ENCODE results near the gene WDR88.

The WDR88 gene

DNA sequence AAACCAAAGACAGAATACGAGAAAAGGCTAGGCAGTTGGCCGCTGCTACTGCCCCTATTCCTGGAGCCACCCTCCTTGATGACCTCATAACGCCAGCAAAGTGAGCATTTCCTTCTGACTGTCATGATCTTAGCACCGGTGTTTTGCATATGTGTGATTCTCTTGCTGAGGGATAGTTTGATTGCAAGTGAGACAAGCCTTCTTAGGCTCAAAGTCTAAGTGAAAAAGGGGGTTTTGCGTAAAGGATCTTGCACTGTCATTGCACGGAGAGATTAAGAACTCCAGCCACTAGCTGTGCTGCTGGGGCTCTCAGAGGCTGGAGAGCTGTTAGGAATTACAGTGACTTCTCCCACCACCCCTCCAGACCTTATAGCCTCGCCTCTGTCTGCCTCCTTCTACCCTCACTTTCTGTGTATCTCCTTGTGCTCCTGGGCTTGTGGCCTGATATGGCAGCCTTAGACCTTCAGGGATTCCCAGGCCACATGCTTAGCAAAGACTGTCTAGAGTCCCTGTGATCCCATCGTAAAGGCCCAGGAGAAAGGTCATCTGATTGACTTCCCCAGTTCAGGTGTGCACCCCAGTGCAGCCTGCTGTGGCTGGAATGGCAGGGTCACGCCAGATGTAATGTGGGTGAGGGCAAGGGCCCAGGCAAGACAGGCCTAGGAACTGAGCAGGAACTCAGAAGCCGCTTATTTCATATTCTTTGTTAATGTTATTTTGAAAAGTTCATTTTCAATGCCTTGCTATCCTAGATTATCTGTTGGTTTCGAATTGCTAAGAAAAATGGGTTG lies 38.3 kb upstream of the WDR88 start:
- no peak for DNase-seq
- no peak overlapping the region for H3K27ac ChIP-seq
- H3K27me3 ChIP-seq (replicated peaks) = no peaks in the 10 kb centered on the region
- H3K36me3 ChIP-seq (replicated peaks) = peaks cover 51% of the 10 kb centered on the region
- in situ Hi-C loops (cut with HindIII; ENCODE audit: low pct_ligation_motif_present, low sequenced_read_pairs) = no loop called here
- H3K4me3 ChIP-seq (ENCODE audit: low read depth, low read length) = no peak overlapping the region
- no peak for TF ChIP-seq CTCF (IDR thresholded peaks at IDR 0.05; ENCODE audit: low read depth, low read length, missing control alignments)

- Histone ChIP-seq H3K27me3 (replicated peaks) (no peaks in the 10 kb centered on the region), H3K4me3 (ENCODE audit: low read depth, low read length) (no peak overlapping the region), H3K27ac (no peak overlapping the region), H3K36me3 (replicated peaks) (peaks cover 52% of the 10 kb centered on the region)
- TF ChIP-seq CTCF (IDR thresholded peaks at IDR 0.05; ENCODE audit: low read depth, low read length, missing control alignments) = no peak
- in situ Hi-C loops (cut with HindIII; ENCODE audit: low pct_ligation_motif_present, low sequenced_read_pairs) = no loop called here
- no peak for DNase-seq
These were observed 37.4 kb upstream of the WDR88 start for GRCh38 chr19:33094436-33095067.

DNA sequence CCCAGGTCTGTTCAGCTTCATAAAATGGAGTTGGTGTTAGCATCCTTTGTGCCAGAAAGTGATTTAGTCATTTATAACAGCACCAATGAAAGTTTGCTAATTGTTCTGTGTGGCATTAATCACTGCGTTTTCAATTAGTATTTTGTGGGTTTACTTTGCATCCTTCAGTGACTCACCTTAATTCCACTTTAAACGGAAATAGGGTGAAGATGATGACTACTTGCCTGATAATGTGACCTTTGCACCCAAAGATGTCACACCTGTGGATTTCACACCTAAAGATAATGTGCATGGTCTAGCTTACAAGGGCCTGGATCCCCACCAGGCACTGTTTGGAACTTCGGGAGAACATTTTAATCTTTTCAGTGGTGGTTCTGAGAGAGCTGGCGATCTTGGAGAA lies 35.9 kb upstream of the WDR88 start:
- Histone ChIP-seq H3K36me3 (replicated peaks) (peaks cover 44% of the 10 kb centered on the region), H3K27ac (no peak overlapping the region)
- in situ Hi-C loops (cut with HindIII; ENCODE audit: low pct_ligation_motif_present, low sequenced_read_pairs) = no loop called here

DNA sequence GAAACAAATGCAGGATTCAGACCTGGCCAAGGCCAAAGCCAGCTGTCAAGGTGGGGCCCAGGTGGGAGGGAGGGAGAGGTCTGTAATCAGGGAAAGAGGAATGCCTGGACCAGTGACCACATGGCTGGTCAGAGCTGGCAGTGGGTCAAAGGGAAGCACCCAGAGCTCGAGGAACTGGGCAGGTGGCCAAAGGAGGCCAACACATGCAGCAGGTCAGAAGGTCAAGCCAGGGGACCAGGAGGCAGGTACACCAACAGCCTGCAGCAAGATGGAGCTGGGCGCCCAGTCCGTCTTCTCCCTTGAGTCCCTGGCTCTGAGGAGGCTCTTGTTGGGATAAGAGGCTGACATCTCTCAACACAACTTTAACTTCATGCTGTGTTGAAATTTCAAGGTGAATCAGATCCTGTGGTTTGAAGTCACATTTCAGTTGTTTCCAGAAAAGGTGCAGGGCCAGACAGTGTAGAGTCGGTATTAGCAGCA lies 33.8 kb upstream of the WDR88 start:
- TF ChIP-seq CTCF (IDR thresholded peaks at IDR 0.05; ENCODE audit: low read depth, low read length, missing control alignments) = no peak
- H3K27ac ChIP-seq = no peak overlapping the region
- DNase-seq = no peak
- no peak overlapping the region for H3K4me3 ChIP-seq (ENCODE audit: low read depth, low read length)
- H3K36me3 ChIP-seq (replicated peaks) = peaks cover 44% of the 10 kb centered on the region
- no peaks in the 10 kb centered on the region for H3K27me3 ChIP-seq (replicated peaks)
- in situ Hi-C loops (cut with HindIII; ENCODE audit: low pct_ligation_motif_present, low sequenced_read_pairs) = no loop called here

More for the DNA sequence above, 35.9 kb upstream of the WDR88 start:
- no peaks in the 10 kb centered on the region for H3K27me3 ChIP-seq (replicated peaks)
- no peak for TF ChIP-seq CTCF (IDR thresholded peaks at IDR 0.05; ENCODE audit: low read depth, low read length, missing control alignments)
- H3K4me3 ChIP-seq (ENCODE audit: low read depth, low read length) = no peak overlapping the region
- no peak for DNase-seq

DNA sequence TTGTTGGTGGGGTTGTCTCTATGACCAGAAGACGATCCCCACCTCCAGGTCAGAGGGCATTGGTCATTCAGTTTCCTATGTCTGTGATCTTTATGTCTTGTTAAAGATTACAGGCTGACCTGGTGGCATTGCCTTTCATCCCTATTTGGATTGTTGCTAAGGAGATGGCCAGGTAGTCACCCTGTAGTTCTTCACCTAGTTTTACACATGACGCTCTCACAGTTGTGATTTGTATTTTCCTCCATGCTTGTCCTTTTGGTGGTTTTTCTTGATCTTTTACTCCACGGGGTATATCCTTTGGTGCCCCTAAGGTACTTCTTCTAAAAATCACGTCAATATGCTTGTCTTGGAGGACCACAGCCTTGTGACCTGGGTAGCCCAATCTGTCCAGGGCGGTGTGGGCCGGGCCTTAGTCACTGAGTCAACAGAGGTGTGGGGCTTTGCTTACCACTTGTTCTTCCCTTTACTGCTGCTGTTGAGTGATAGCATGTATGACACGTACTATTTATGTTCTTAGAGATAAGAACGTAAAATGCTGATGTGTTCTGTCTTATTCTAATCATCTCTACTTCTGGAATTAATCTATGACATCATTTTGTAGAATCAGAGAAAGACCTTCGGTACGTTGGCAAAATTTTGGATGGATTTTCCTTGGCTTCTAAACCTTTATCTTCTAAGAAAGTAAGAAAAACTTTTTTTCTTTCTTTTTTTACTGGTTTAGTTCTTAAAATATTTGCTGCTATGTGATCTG lies 30.8 kb upstream of the WDR88 start:
- Histone ChIP-seq H3K27ac (no peak overlapping the region), H3K27me3 (replicated peaks) (no peaks in the 10 kb centered on the region), H3K36me3 (replicated peaks) (peaks cover 27% of the 10 kb centered on the region), H3K4me3 (ENCODE audit: low read depth, low read length) (no peak overlapping the region)
- no peak for TF ChIP-seq CTCF (IDR thresholded peaks at IDR 0.05; ENCODE audit: low read depth, low read length, missing control alignments)
- DNase-seq = no peak
- in situ Hi-C loops (cut with HindIII; ENCODE audit: low pct_ligation_motif_present, low sequenced_read_pairs) = no loop called here
